ENCODE data around the gene VTI1A.
"Not testable (repeated sequence)": the region's sequence is repeated elsewhere in the genome, so short reads cannot be mapped to it uniquely, and the experiment has no call there.

VTI1A gene

DNA sequence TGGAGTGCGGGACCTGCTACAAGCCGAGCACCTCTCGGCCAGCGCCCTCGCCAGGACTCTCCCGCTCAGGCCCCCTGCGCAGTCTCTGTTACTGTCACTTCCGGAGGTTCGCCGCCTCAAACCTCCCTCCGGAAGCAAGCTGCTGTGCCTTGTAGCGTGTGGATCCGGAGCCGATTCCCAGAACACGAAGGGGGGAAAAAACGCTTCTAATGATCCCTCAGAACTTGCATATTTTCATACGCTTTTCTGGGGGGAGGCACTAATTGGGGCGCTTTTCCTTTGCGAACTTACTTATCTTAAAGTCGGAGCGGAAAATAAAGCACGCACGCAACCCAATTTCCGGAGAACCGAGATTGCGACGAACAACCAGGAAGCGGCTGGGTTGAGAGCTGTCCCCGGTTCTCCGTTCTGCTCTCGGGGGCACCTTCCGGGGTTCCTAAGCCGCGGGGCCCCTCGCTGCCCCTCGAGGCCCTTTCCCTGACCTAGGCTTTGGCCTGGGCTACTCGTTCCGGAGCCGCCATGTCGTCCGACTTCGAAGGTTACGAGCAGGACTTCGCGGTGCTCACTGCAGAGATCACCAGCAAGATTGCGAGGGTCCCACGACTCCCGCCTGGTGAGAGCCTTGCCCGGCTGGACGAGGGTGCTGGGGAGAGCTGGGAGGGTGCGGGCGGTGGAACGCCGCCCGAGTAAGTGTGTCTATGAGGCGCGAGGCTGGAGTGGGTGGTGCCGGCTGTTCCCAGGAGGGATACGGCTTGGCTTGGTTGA is at the start of gene VTI1A, which contains the start of gene ZDHHC6:
VTI1A (plus strand) TSS at position 361 of the 765 bp plus-strand sequence; CDS start at position 520, 159 bp downstream.
ZDHHC6 (minus strand) TSS at position 60 of the 765 bp plus-strand sequence. CDS start 1,478 bp downstream, outside the sequence.
- DNase-seq (ENCODE audit: low spot score) = peak; percentile 84

DNA sequence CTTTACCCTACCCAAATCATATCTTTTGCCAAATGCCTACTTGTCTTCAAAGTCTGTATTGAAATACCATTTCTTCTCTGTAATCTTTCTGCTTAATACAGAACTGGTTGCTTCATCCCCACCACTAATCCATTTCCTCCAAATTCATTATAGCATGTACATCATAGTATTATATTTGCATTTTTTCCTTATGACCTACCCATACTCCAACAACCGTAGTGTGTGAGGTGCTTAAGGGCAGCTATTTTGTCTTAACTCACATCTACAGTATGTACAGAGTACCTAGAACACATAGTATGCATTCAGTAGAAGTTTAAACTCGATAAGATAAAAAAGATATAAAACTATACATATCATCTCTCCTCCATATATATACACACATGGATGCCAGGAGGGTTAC is 49.4 kb upstream of the VTI1A start:
- no peak for DNase-seq (ENCODE audit: low spot score)

- DNase-seq (ENCODE audit: low spot score) = no peak
Measured at GRCh38 chr10:112402917-112403316, 44.1 kb upstream of the VTI1A start.

GRCh38 chr10:112404617-112405016 is 42.4 kb upstream of the VTI1A start:
- DNase-seq (ENCODE audit: low spot score) = no peak

DNA sequence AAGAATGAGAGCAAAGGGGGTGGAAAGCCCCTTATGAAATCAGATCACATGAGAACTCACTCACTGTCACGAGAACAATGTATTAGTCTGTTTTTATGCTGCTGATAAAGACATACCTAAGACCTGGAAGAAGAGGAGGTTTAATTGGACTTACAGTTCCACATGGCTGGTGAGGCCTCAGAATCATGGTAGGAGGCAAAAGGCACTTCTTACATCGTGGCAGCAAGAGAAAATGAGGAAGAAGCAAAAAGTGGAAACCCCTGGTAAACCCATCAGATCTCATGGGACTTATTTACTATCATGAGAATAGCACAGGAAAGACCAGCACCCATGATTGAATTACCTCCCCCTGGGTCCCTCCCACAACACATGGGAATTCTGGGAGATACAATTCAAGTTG is 40.2 kb upstream of the VTI1A start:
- DNase-seq (ENCODE audit: low spot score) = not testable (repeated sequence)

- DNase-seq (ENCODE audit: low spot score) = no peak
Measured at GRCh38 chr10:112407696-112408095, 39.3 kb upstream of the VTI1A start.

DNA sequence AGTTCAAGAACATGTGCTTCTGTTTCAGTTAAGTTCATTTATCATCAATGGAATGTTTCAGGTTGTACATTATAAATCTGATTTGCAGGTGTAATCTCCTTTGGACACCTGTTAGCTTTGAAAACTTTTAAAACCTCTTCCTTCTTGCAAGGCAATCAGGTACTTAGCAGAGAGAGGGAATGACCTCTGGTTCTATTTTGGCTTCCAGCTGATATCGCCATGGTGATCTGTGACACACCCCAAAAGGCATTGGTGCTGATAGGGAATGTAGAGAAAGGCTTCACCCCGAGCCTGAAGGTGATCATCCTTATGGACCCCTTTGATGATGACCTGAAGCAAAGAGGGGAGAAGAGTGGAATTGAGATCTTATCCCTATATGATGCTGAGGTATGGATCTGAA is 37.7 kb upstream of the VTI1A start:
- DNase-seq (ENCODE audit: low spot score) = no peak

- no peak for DNase-seq (ENCODE audit: low spot score)
Measured at GRCh38 chr10:112409755-112410154, 37.3 kb upstream of the VTI1A start.

- no peak for DNase-seq (ENCODE audit: low spot score)
Measured at GRCh38 chr10:112412696-112413095, 34.3 kb upstream of the VTI1A start.

GRCh38 chr10:112421731-112422130 is 25.3 kb upstream of the VTI1A start:
- no peak for DNase-seq (ENCODE audit: low spot score)

DNA sequence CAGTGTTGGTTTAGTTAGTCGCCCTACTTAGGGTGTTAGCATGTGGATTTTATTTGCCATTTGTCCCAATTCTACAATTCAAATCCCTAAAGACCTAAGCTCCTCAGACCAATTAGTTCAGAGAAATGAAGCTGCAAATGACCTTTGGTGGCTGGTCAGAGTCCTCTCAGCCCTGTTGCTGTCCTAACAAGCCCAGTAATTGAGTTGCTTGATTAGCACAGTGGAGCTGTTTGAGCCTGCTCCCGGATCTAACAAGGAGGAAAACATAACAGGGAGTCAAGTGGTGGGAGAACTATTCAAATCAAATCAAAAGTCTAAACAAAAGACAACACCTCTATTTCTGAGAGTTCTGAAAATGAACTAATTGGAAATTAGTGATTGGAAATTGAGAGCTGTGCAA is 22.4 kb upstream of the VTI1A start:
- no peak for DNase-seq (ENCODE audit: low spot score)

DNA sequence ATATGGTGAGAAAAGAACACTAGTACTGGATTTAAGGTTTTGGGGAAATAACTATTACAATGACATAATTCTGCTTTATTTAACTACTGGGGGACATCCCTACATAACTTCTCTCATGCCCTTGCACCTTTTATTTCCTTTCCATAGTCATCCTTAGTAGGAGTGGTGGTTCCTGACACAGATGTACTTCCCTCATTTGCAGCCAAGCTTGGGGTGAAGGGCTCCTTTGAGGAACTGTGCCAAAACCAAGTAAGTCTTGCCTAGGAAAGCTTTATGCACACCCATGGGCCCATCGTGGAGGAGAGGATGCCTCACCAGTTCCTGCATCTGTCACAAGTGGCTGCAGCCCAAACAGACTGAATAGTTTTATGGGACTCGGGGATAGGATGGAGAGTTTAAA is 20.9 kb upstream of the VTI1A start:
- DNase-seq (ENCODE audit: low spot score) = no peak

- DNase-seq (ENCODE audit: low spot score) = no peak
Measured at GRCh38 chr10:112429147-112429546, 17.9 kb upstream of the VTI1A start.

- no peak for DNase-seq (ENCODE audit: low spot score)
Measured at GRCh38 chr10:112429654-112430230, 17.3 kb upstream of the VTI1A start.

DNA sequence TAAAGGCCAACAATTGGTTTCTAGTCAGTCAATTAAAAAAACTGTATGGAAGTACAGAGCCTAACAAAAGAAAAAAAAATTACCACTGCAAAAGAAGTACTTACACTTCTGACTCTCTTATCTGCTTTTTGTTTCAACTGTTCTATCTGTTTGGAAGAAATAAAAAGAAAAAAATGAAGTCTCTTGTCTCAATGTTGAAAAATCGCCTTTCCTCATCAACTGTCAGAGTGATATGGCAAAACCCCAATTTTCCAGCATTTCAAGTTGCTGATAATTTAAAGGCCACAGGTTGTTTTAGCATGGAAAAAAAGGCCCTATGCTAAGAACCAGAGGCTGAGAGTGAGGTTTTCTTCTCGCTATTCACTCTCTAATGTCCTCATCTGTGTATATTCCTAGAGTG is 13.9 kb upstream of the VTI1A start:
- no peak for DNase-seq (ENCODE audit: low spot score)

DNA sequence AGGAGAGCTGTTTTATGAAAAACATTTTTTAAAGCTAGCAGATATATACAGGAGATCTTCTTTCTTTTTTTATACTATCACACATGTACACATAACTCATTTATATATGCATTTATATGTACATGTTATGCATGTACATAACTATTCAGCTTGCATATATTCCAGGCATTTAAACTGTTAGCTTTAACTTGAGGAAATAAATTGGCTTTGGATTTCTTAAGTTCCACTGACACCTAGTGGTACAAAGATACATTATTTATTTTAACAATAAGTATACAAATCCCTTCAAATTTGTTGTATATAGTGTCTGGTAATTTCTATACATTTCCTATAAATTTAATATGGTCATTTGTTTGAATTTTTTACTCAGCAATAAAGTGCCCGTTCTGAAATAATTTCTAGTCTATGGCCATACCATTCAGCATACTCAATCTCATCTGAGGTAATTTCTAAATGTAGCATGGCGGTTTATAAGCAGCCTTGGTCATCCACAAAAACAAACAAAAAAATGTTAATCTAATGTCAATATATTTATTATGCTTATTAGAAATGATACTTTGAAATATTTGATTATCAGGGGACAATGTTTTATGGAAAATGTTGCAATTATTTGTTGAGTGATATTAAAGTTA is 11.9 kb upstream of the VTI1A start:
- DNase-seq (ENCODE audit: low spot score) = no peak

- DNase-seq (ENCODE audit: low spot score) = no peak
Measured at GRCh38 chr10:112438356-112438755, 8.7 kb upstream of the VTI1A start.

GRCh38 chr10:112441520-112441919 is 5.5 kb upstream of the VTI1A start:
- DNase-seq (ENCODE audit: low spot score) = no peak

GRCh38 chr10:112442063-112442462 is 5.0 kb upstream of the VTI1A start:
- no peak for DNase-seq (ENCODE audit: low spot score)

DNA sequence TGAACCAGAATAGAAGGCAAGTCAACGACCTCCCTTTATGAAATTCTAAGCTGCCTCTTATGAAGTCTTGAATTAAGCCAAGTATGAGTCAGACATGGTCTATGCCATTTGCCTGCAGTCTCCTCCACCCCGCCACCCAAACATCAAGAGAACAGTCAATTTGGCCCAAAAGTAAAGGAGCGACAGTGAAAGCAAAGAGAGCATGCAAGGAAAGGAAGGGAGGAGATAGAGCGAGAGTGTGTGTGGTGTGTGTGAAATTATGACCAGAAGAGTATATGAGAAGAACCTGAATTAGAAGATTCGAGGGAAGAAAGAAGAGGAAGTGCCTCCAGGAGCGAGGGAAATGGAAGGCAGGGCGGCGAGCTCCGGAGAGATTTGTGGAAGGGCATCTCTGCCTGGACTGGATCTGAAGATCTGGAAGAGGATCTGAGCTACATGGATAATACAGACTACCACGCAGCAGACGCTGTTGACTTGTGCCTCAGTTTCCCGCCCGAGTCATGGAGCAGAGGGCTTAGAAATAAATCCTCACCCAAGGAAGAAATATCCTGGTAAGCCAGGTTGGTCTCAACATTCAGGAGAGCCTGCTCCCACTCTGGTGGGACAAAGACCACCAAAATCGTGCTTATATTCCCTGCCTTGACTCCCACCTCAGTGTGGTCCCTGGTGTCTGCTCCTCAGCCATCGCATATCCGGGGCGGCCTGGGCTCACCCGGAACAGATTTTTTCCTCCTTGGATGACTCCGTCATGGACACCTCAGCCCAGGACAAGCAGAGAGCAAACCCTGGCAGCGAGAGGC is 760 bp upstream of the VTI1A start:
- DNase-seq (ENCODE audit: low spot score) = peak; percentile 23

GRCh38 chr10:112447620-112447928 is 559 bp downstream of the VTI1A start:
- no peak for DNase-seq (ENCODE audit: low spot score)

DNA sequence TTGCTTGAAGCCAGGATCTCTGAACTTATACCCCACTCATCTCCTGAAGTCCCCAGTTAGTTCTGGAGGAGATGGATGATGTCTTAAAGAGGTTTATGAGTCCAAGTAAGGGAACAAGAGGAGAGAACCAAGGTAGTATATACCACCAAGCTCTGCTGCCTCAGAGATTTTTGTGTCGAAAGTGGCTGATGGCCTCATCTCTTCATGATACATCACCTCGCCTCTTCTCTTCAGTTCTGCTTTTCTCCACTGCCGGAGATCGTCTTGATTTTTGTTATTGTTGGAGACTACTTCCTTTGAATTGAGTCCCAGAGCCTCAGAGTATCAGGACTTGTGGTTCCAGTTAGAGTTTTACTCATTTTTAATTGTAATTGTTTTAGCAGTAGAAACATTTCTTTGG is 1.9 kb downstream of the VTI1A start:
- no peak for DNase-seq (ENCODE audit: low spot score)

All from Ammon's horn (tissue), 1 donor.